LNCAP (cell line): ENCODE results near the gene GPR62.
A peak's percentile ranks its signal among the peaks of the same experiment; 100 is the strongest.

ENCODE experiments used
- TF ChIP-seq, protein P1 (sequence below): fragments of 450-650 bp; IDR thresholded peaks from 2 replicates; pipeline ENCODE4 v1.5.1; 2017; ENCODE audit warnings: mild to moderate bottlenecking

The GPR62 gene

DNA sequence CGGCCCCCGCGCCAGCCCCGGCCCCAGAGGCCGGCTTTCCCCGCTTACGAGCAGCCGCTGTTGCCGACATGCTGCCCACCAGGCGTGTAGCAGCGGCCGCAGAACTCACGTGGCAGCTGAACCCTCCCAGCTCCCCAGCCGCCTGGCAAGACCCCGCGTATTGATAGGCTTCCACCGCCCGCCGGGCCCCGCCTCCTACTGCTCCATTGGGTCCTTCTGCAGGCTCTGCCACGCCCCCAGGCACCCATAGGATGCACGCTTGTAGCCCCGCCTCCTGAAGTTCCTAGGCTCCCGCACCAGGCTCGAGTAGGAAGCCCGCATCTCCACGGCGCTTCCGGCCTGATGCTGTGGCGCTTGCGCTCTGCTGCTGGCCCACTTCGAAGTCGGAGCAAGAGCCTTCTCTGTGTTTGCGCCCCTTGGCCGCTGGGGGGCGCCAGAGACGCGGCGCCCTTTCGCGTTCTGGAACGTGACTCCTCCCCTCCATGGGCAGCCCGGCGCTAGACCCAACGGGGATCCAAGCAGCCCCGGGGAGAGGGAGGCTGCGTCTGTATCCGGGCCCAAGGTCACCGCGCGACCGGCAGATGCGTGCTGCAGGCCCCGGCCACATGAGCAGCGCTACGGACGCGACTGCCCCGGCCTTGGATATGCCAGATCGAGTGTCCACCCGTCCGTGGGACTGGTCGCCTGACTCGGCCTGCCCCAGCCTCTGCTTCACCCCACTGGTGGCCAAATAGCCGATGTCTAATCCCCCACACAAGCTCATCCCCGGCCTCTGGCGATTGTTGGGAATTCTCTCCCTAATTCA lies 13.2 kb upstream of the GPR62 start, which contains the start of the genes PARP3 and RRP9:
Gene PARP3, plus strand, starts transcription at position 566 of the 805 bp plus-strand sequence. CDS start 993 bp downstream, outside the sequence.
Gene RRP9, minus strand, starts transcription at position 107 of the 805 bp plus-strand sequence. Its CDS starts 37 bp downstream, at position 70.
- TF ChIP-seq, protein P1, sequence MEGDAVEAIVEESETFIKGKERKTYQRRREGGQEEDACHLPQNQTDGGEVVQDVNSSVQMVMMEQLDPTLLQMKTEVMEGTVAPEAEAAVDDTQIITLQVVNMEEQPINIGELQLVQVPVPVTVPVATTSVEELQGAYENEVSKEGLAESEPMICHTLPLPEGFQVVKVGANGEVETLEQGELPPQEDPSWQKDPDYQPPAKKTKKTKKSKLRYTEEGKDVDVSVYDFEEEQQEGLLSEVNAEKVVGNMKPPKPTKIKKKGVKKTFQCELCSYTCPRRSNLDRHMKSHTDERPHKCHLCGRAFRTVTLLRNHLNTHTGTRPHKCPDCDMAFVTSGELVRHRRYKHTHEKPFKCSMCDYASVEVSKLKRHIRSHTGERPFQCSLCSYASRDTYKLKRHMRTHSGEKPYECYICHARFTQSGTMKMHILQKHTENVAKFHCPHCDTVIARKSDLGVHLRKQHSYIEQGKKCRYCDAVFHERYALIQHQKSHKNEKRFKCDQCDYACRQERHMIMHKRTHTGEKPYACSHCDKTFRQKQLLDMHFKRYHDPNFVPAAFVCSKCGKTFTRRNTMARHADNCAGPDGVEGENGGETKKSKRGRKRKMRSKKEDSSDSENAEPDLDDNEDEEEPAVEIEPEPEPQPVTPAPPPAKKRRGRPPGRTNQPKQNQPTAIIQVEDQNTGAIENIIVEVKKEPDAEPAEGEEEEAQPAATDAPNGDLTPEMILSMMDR = peak; percentile 98

DNA sequence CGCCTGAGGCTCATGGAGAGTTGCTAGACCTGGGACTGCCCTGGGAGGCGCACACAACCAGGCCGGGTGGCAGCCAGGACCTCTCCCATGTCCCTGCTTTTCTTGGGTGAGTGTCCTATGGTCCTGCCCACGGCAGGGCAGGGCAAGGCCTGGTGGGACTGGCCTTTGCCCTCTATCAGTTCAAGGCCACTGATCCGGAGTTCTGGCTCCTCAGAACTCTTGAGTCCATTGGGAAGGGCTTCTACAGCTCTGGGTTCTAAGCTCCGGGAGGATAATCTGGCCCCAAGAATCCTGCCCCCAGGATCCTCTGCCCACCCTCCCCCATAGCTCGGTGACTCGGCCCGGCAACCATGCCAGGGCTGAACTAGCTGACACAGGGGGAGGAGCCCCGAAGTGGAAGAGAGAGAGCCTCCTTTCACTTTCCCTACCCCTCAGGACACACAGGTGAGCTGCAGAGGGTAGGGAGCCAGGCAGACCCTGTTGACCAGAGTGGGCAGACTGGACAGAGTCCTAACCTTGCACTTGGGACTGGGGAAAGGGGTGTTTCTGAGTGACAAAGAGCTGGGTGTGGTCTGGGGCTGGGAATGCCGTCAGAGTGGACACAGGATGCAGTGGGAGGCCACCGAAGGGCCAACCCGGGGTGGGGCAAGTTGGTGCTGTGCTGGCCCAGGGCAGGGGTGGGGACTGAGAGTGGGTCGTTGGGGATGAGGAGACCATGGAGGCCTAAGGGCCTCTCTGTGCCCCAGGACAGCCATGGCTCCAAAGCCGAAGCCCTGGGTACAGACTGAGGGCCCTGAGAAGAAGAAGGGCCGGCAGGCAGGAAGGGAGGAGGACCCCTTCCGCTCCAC lies 12.4 kb upstream of the GPR62 start:
- TF ChIP-seq, protein P1 = no peak

DNA sequence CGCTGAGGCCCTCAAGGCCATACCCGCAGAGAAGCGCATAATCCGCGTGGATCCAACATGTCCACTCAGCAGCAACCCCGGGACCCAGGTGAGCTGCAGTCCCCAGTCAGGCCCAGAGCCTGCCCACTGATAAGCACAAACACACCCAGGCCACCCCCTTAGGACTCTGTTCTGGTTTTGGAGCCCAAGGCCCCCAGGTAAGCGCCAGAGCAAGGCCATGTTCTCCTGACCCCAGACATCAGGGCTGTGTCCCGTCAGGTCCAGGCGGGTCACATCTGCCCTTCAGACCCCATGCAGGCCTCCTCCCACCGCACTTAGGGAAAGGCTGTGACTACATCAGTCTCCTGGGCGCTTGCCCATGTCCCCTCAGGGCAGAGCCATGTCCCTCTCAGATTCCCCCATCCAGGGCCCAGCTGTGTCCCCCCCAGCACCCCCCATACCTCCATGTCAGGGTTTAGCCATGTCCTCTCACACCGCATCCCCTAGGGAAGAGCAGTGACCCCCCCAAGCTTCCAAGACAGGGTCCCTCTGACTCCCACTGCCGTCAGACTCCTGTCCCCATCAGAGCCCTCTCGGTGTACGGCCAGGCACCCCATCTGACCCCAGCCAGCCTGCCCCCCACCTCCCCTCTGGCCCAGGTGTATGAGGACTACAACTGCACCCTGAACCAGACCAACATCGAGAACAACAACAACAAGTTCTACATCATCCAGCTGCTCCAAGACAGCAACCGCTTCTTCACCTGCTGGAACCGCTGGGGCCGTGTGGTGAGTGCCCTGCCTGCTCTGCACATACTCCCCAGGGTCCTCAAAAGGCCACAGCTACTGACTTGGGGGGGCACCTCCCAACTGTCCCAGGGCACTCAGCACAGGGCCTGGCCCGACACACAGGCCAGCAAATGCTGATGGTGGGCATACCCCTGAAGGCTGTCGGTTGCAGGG lies 11.5 kb upstream of the GPR62 start:
- TF ChIP-seq, protein P1 = no peak

DNA sequence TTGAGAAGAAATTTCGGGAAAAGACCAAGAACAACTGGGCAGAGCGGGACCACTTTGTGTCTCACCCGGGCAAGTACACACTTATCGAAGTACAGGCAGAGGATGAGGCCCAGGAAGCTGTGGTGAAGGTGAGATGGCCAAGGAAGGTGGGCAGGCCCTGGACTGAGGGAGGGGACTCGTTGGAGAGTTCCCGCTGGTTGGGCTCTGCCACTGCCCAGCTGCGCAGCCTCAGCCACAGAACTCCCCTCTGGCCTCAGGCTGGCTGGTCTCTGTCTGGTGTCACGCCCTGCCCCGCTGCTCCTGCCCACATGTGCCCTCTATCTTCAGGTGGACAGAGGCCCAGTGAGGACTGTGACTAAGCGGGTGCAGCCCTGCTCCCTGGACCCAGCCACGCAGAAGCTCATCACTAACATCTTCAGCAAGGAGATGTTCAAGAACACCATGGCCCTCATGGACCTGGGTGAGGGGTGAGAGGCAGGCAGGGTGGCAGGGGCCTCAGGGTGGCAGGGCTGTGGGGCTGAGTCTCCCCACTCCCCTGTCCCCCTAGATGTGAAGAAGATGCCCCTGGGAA lies 10.6 kb upstream of the GPR62 start:
- TF ChIP-seq, protein P1 = no peak

DNA sequence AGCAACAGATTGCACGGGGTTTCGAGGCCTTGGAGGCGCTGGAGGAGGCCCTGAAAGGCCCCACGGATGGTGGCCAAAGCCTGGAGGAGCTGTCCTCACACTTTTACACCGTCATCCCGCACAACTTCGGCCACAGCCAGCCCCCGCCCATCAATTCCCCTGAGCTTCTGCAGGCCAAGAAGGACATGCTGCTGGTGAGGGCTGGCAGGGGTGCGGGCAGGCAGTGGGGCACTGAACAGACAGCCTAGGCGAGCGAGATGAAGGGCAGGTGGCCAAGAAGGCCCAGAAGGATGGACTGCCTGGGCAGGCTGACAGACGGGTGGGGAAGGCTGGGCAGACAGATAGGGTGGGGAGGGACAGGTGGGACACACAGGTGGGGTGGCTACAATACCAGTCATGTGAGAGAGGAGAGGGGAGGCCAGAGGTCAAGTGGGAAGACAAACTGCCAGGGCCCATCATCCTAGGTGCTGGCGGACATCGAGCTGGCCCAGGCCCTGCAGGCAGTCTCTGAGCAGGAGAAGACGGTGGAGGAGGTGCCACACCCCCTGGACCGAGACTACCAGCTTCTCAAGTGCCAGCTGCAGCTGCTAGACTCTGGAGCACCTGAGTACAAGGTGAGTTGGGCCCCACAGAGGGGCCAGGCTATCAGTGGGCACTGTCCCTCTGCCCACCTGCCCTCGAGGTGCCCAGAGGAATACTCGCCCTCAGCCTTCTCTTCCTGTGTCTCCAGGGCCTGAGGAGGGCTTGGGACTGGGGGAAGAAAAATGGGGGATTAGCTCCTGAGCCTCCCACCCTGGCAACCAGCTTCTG lies 9.9 kb upstream of the GPR62 start:
- TF ChIP-seq, protein P1 = no peak

DNA sequence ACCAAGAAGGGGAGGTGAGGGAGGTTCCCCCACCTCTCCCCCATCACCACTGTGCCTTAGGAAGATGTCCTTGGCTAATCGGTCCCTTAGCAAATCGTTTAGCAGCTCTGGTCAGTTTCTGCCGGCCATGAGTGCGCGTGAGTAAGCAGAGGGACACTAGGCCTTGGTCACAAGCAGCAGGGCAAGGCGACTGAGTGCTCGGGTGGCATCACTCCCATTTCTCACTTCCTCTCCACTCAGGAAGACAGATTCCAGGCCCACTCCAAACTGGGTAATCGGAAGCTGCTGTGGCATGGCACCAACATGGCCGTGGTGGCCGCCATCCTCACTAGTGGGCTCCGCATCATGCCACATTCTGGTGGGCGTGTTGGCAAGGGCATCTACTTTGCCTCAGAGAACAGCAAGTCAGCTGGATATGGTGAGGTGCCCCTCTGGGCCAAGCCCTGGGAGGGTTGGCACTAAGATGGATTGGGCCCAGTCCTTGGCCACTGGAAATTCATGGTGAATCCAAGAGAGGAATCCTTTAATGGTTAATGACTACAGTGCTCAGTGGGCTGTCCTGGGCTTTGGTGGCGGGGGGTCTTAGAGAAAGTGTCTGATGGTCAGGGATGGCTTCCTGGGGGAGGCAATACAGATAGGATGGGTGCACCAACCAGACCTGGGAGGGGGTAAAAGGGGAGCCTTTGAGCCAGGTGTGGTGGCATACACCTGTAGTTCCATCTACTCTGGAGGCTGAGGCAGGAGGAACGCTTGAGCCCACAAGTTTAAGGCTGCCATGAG lies 9.1 kb upstream of the GPR62 start:
- TF ChIP-seq, protein P1 = no peak
